Vagina (tissue), 2 donors: ENCODE results near the gene INTS1.

Experiments used
- CTCF ChIP-seq, 3 experiments: fragments of 450-650 bp in 2 of 3; fragments of 200-600 bp in 1 of 3; sonication (generic) in 1 of 3; IDR thresholded peaks; one replicate each; pipeline ENCODE4 v1.5.1; 2017 to 2019; ENCODE audit warnings: antibody characterized with exemption in 3 of 3, mild to moderate bottlenecking in 2 of 3, moderate library complexity in 2 of 3
- POLR2A ChIP-seq, 2 donors: fragments of 450-650 bp; IDR thresholded peaks; one replicate each; pipeline ENCODE4 v1.6.1; 2017; ENCODE audit warnings: antibody characterized with exemption in 2 of 2, mild to moderate bottlenecking in 2 of 2, moderate library complexity in 2 of 2

- TF ChIP-seq POLR2A (IDR thresholded peaks at IDR 0.05) = no peak
- no peak for TF ChIP-seq CTCF (IDR thresholded peaks at IDR 0.05)
Measured at GRCh38 chr7:1486571-1486970, 17.6 kb downstream of the INTS1 start.
